ENCODE data around the gene CBLN3. TPM values are rescaled to one million over a fixed set of nuclear protein-coding genes. Genes with fewer than 3 reads are reported as not detected.

Gene CBLN3
- total and polyA plus RNA-seq, 4 donors: 1.7 to 4.9 (median 2.0) TPM

DNA sequence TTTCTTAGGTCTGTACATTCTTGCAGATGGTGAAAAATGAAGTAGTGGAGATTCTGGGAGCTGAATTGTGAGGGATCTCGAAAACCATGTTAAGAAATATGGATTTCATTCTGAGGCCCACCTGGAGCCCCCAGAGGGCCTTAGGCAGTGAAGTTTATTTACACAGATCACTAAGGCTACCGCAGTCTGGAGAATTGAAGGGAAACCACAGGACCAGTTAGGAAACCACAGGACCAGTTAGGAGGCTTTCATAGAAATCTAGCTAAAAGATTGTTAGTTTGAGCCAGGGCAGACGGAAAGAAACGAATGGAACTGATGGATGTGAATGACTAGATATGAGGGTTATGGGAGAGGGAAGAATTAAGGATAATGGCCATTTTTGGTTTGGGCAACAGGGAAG, 7.2 kb downstream of the CBLN3 start:
- Histone ChIP-seq H3K4me3 (no peak overlapping the region), H3K9me3 (ENCODE audit: control insufficient read depth in 4 of 4, insufficient read depth in 3 of 4, low read length in 3 of 4) (no peaks in the 10 kb centered on the region), H3K36me3 (ENCODE audit: control insufficient read depth in 4 of 4, insufficient read depth in 4 of 4, low read length in 4 of 4) (no peaks in the 10 kb centered on the region), H3K4me1 (ENCODE audit: control insufficient read depth in 5 of 5, insufficient read depth in 5 of 5, low read length in 5 of 5) (peaks cover 0 to 15% (median 5%) of the 10 kb centered on the region in 5 donors), H3K27ac (ENCODE audit: low read depth in 1 of 2, low read length in 1 of 2) (no peak overlapping the region), H3K27me3 (ENCODE audit: control insufficient read depth in 3 of 3, insufficient read depth in 3 of 3, low read length in 2 of 3) (no peaks in the 10 kb centered on the region), H3K9ac (ENCODE audit: insufficient read depth in 1 of 2, low read length in 2 of 2) (no peak overlapping the region)
- DNase-seq (no peak), ATAC-seq (ENCODE audit: insufficient read depth, low FRiP score) (no peak)
- TF ChIP-seq, protein P1, sequence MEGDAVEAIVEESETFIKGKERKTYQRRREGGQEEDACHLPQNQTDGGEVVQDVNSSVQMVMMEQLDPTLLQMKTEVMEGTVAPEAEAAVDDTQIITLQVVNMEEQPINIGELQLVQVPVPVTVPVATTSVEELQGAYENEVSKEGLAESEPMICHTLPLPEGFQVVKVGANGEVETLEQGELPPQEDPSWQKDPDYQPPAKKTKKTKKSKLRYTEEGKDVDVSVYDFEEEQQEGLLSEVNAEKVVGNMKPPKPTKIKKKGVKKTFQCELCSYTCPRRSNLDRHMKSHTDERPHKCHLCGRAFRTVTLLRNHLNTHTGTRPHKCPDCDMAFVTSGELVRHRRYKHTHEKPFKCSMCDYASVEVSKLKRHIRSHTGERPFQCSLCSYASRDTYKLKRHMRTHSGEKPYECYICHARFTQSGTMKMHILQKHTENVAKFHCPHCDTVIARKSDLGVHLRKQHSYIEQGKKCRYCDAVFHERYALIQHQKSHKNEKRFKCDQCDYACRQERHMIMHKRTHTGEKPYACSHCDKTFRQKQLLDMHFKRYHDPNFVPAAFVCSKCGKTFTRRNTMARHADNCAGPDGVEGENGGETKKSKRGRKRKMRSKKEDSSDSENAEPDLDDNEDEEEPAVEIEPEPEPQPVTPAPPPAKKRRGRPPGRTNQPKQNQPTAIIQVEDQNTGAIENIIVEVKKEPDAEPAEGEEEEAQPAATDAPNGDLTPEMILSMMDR (IDR thresholded peaks at IDR 0.05; ENCODE audit: control extremely low read depth, extremely low read depth): no peak
- 35 to 63% methylated on average over 4 of the region's 4 CpGs for WGBS, 2 donors

DNA sequence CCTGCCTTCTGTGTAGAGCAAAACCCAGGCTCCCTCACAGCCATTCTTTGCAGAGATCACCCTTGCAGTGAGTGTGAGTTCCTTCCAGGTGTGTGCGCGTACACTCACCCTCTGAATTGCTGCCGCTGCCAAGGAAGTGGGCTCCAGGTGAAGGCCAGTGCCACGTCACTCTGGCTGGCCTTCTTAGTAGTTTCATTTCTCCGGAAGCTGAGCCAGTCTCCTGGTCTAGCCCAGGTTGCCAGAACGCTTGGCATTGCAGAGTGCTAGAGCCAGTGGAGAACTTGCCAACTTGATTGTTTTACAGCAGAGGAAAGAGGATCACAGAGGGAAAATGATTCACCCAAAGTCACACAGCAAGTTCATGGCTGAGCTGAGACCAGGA, 11.0 kb downstream of the CBLN3 start:
- Histone ChIP-seq H3K27me3 (ENCODE audit: control insufficient read depth in 3 of 3, insufficient read depth in 3 of 3, low read length in 2 of 3) (no peaks in the 10 kb centered on the region), H3K4me1 (ENCODE audit: control insufficient read depth in 5 of 5, insufficient read depth in 5 of 5, low read length in 5 of 5) (peaks cover 0 to 7% (median 3%) of the 10 kb centered on the region in 5 donors), H3K4me3 (no peak overlapping the region), H3K9ac (ENCODE audit: insufficient read depth in 1 of 2, low read length in 2 of 2) (no peak overlapping the region), H3K27ac (ENCODE audit: low read depth in 1 of 2, low read length in 1 of 2) (no peak overlapping the region), H3K36me3 (ENCODE audit: control insufficient read depth in 4 of 4, insufficient read depth in 4 of 4, low read length in 4 of 4) (peaks cover 0 to 21% (median 10%) of the 10 kb centered on the region in 4 donors), H3K9me3 (ENCODE audit: control insufficient read depth in 4 of 4, insufficient read depth in 3 of 4, low read length in 3 of 4) (no peaks in the 10 kb centered on the region)
- DNase-seq (peak in 1 of 3 donors; percentile 20), ATAC-seq (ENCODE audit: insufficient read depth, low FRiP score) (peak; percentile 29)
- TF ChIP-seq, protein P1 (IDR thresholded peaks at IDR 0.05; ENCODE audit: control extremely low read depth, extremely low read depth): no peak
- 39 to 61% methylated on average over 6 of the region's 6 CpGs for WGBS, 2 donors

DNA sequence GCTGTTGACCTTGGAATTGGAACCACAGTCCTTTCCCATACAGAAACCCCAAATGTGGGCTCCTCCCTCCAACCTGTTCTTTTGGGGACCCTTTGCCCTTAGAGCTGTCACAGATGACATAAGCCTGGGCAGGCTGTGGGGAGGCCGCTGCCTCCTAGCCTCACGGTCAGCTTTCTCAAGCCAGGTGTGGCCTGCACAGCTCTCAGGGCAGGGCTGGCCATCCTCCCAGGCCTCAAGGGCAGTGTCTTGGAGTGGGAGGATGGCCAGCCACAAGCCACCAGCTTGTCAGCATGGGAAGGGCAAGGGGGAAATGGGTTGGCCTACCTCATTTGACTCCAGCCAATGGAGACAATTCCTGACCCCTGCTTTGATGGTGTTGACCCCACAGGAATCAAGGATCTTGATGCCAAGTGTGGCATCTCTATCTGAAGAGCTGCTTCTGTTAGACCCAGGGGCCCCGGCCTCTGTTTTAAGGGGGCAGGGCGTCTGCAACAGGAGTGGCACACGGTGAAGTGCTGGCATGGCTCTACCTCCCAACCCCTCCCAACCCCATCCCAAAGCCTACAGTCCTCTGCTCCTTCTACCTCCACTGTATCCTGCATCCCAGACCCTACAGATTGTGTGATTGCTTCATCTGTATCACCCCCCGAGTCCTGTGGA, 11.5 kb downstream of the CBLN3 start:
- H3K36me3 ChIP-seq (ENCODE audit: control insufficient read depth in 4 of 4, insufficient read depth in 4 of 4, low read length in 4 of 4): peaks cover 0 to 25% (median 13%) of the 10 kb centered on the region in 4 donors
- WGBS, 2 donors: 75 to 82% methylated on average over 6 of the region's 6 CpGs
- no peak overlapping the region for H3K9ac ChIP-seq (ENCODE audit: insufficient read depth in 1 of 2, low read length in 2 of 2)
- no peaks in the 10 kb centered on the region for H3K27me3 ChIP-seq (ENCODE audit: control insufficient read depth in 3 of 3, insufficient read depth in 3 of 3, low read length in 2 of 3)
- DNase-seq (peak in 1 of 3 donors; percentile 15), ATAC-seq (ENCODE audit: insufficient read depth, low FRiP score) (no peak)
- H3K4me1 ChIP-seq (ENCODE audit: control insufficient read depth in 5 of 5, insufficient read depth in 5 of 5, low read length in 5 of 5): peaks cover 0 to 7% (median 3%) of the 10 kb centered on the region in 5 donors
- H3K27ac ChIP-seq (ENCODE audit: low read depth in 1 of 2, low read length in 1 of 2): no peak overlapping the region
- H3K4me3 ChIP-seq: no peak overlapping the region
- H3K9me3 ChIP-seq (ENCODE audit: control insufficient read depth in 4 of 4, insufficient read depth in 3 of 4, low read length in 3 of 4): no peaks in the 10 kb centered on the region
- TF ChIP-seq, protein P1 (IDR thresholded peaks at IDR 0.05; ENCODE audit: control extremely low read depth, extremely low read depth): no peak
